HG03469 (cell line): Measurements from ENCODE around the gene SPPL3.
"Not testable (repeated sequence)": the region's sequence is repeated elsewhere in the genome, so short reads cannot be mapped to it uniquely, and the experiment has no call there.

Experiments used
- ATAC-seq: cut with Tn5 transposase; IDR thresholded peaks from one replicate; pipeline ENCODE4 v1.9.1; 2021; ENCODE audit warnings: mild to moderate bottlenecking, moderate library complexity, moderate number of reproducible peaks; ENCODE audit not compliant: unreplicated experiment

Gene SPPL3

GRCh38 chr12:120846721-120847120, 57.4 kb downstream of the SPPL3 start:
- ATAC-seq = no peak

- ATAC-seq = no peak
Measured at GRCh38 chr12:120845696-120846095, 58.5 kb downstream of the SPPL3 start.

- ATAC-seq = no peak
Measured at GRCh38 chr12:120844768-120845449, 59.2 kb downstream of the SPPL3 start.

- ATAC-seq = no peak
Measured at GRCh38 chr12:120844297-120844696, 59.9 kb downstream of the SPPL3 start.

- ATAC-seq = no peak
Measured at GRCh38 chr12:120843472-120843871, 60.7 kb downstream of the SPPL3 start.

GRCh38 chr12:120842595-120842994, 61.6 kb downstream of the SPPL3 start:
- no peak for ATAC-seq

- no peak for ATAC-seq
Measured at GRCh38 chr12:120841525-120841924, 62.6 kb downstream of the SPPL3 start.

- ATAC-seq = no peak
Measured at GRCh38 chr12:120839503-120839902, 64.7 kb downstream of the SPPL3 start.

GRCh38 chr12:120838629-120839383, 65.4 kb downstream of the SPPL3 start:
- ATAC-seq = not testable (repeated sequence)

- ATAC-seq = no peak
Measured at GRCh38 chr12:120836114-120836684, 68.0 kb downstream of the SPPL3 start.

- no peak for ATAC-seq
Measured at GRCh38 chr12:120835657-120836056, 68.5 kb downstream of the SPPL3 start.

- ATAC-seq = no peak
Measured at GRCh38 chr12:120835304-120835612, 68.9 kb downstream of the SPPL3 start.

- no peak for ATAC-seq
Measured at GRCh38 chr12:120834489-120835303, 69.5 kb downstream of the SPPL3 start.

GRCh38 chr12:120833849-120834248, 70.3 kb downstream of the SPPL3 start:
- no peak for ATAC-seq

- ATAC-seq = no peak
Measured at GRCh38 chr12:120832737-120833136, 71.4 kb downstream of the SPPL3 start.

- no peak for ATAC-seq
Measured at GRCh38 chr12:120831648-120832267, 72.4 kb downstream of the SPPL3 start.

- no peak for ATAC-seq
Measured at GRCh38 chr12:120830966-120831365, 73.2 kb downstream of the SPPL3 start.

GRCh38 chr12:120830052-120830940, 73.9 kb downstream of the SPPL3 start:
- no peak for ATAC-seq

- no peak for ATAC-seq
Measured at GRCh38 chr12:120826335-120826734, 77.8 kb downstream of the SPPL3 start.

GRCh38 chr12:120825337-120825736, 78.8 kb downstream of the SPPL3 start:
- ATAC-seq = no peak
